ENCODE data around the gene SWAP70. TPM values are rescaled to one million over a fixed set of nuclear protein-coding genes. Genes with fewer than 3 reads are reported as not detected.

The SWAP70 gene
- total and polyA plus RNA-seq, 9 of the 15 experiments (the other 6 are each of a cell fraction or from before 2014, with no cell fraction given), result 1.7 to 4.9 (median 3.9) TPM

GRCh38 chr11:9651899-9652748 lies 11.8 kb upstream of the SWAP70 start (continued):
- TF ChIP-seq CC2D1A (IDR thresholded peaks at IDR 0.05) (peak; percentile 54; the same call in 1 of the 2 replicates), HLTF (IDR thresholded peaks at IDR 0.05) (no peak), ZNF436 (CRISPR knock-in tag; IDR thresholded peaks at IDR 0.05) (no peak), HNRNPLL (IDR thresholded peaks at IDR 0.05; ENCODE audit: low read depth, low read length, poor library complexity, severe bottlenecking) (no peak), ZNF584 (CRISPR knock-in tag; IDR thresholded peaks at IDR 0.05; ENCODE audit: low read depth) (peak; percentile 82; the same call in 1 of the 2 replicates), SRSF7 (optimal IDR thresholded peaks at IDR 0.05; ENCODE audit: low read depth, low read length) (no peak), KLF16 (IDR thresholded peaks at IDR 0.05) (peak; percentile 85), C11orf30 (IDR thresholded peaks at IDR 0.05; ENCODE audit: low read depth) (no peak), FUS (optimal IDR thresholded peaks at IDR 0.05; ENCODE audit: low read depth, low read length) (no peak), THRA (IDR thresholded peaks at IDR 0.05) (no peak), ADNP (tag; IDR thresholded peaks at IDR 0.05) (no peak; the same call in 1 of the 2 replicates), SMAD2 (IDR thresholded peaks at IDR 0.05; ENCODE audit: low read depth, low read length) (no peak), ZNF445 (CRISPR knock-in tag; IDR thresholded peaks at IDR 0.05; ENCODE audit: low read depth) (no peak), PATZ1 (CRISPR knock-in tag; IDR thresholded peaks at IDR 0.05; ENCODE audit: borderline replicate concordance) (no peak), NCOA1 (IDR thresholded peaks at IDR 0.05; ENCODE audit: low read depth) (no peak), ARNT (IDR thresholded peaks at IDR 0.05) (no peak), BCLAF1 (IDR thresholded peaks at IDR 0.05; ENCODE audit: borderline replicate concordance in 1 of 2, control insufficient read depth in 1 of 2, low read depth in 2 of 2, low read length in 1 of 2) (no peak), SIN3A (IDR thresholded peaks at IDR 0.05; ENCODE audit: borderline replicate concordance in 2 of 2, control insufficient read depth in 1 of 2, low read depth in 2 of 2, low read length in 2 of 2) (no peak), TAL1 (IDR thresholded peaks at IDR 0.05) (peak; percentile 82), ZNF212 (CRISPR knock-in tag; IDR thresholded peaks at IDR 0.05) (no peak), BHLHE40 (IDR thresholded peaks at IDR 0.05; ENCODE audit: low read length) (no peak), GABPB1 (CRISPR knock-in tag; IDR thresholded peaks at IDR 0.05) (no peak), POU5F1 (IDR thresholded peaks at IDR 0.05; ENCODE audit: borderline replicate concordance, low read depth, low read length, partially characterized antibody) (no peak)

Measured in K562 (cell line).